ENCODE results near the gene ABCB6.

DNA sequence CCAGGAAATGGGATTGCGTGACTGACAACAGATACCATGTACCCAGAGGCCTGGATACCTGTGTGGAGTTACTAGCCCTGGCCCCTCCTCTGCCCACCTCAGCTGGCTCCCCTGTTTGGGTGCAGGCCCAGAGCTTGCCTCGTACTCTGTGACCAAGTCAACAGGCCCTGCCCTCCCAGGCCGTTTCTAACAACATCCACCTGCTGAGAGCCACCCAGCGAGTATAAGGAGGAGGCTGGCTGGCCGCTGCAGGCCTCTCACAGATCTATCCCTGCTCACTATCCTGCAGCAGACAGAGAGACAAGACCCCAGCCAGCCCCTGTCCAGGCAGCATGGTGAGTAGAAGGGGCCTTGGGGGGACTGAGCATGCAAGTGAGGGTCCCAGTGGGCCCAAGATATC lies 47.5 kb upstream of the ABCB6 start:
- TF ChIP-seq, protein P1, sequence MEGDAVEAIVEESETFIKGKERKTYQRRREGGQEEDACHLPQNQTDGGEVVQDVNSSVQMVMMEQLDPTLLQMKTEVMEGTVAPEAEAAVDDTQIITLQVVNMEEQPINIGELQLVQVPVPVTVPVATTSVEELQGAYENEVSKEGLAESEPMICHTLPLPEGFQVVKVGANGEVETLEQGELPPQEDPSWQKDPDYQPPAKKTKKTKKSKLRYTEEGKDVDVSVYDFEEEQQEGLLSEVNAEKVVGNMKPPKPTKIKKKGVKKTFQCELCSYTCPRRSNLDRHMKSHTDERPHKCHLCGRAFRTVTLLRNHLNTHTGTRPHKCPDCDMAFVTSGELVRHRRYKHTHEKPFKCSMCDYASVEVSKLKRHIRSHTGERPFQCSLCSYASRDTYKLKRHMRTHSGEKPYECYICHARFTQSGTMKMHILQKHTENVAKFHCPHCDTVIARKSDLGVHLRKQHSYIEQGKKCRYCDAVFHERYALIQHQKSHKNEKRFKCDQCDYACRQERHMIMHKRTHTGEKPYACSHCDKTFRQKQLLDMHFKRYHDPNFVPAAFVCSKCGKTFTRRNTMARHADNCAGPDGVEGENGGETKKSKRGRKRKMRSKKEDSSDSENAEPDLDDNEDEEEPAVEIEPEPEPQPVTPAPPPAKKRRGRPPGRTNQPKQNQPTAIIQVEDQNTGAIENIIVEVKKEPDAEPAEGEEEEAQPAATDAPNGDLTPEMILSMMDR (IDR thresholded peaks at IDR 0.05): no peak
- no peak for TF ChIP-seq EP300 (IDR thresholded peaks at IDR 0.05)

Data from tibial nerve (tissue), 4 donors.